SK-N-SH (cell line): ENCODE measurements around the gene PPP2R1A. TPM values are rescaled to one million over a fixed set of nuclear protein-coding genes. Genes with fewer than 3 reads are reported as not detected.
A peak's percentile ranks its signal among the peaks of the same experiment; 100 is the strongest.

ENCODE experiments used
- CTCF ChIA-PET: fragments of 300-600, 350-600 bp; formaldehyde crosslinking; extraction: SDS; loops from one replicate; lab custom pipeline; 2021; lab: Yijun Ruan, JAX
- POLR2A ChIA-PET: fragments of 350-600 bp; sonication (Branson Sonifier 250); formaldehyde crosslinking; extraction: SDS; loops from one replicate; lab custom pipeline; 2020; ENCODE audit warnings: antibody characterized with exemption, inconsistent platforms; lab: Yijun Ruan, JAX
- DNase-seq: peaks from one replicate; pipeline ENCODE4 v3.0.0; 2012
- H2AFZ ChIP-seq: fragments of 200-600 bp; sonication (generic); 2 replicates; pipeline ENCODE4 v1.8.1; 2016; ENCODE audit warnings: antibody characterized with exemption, mild to moderate bottlenecking, low read depth
- H3F3A ChIP-seq: fragments of 200-600 bp; sonication (generic); replicated peaks from 2 replicates; pipeline ENCODE3; 2016; ENCODE audit warnings: antibody characterized with exemption, mild to moderate bottlenecking; ENCODE audit not compliant: insufficient read depth
- H3K27ac ChIP-seq, 2 experiments: fragments of 200-500 bp in 1 of 2; fragments of 200-600 bp in 1 of 2; sonication (Bioruptor generic) in 1 of 2; sonication (generic), shearing (Covaris generic) in 1 of 2; 2 replicates each; pipeline versions ENCODE4 v1.5.1 to v1.6.1; 2014 to 2016; ENCODE audit warnings: low read depth in 2 of 2, inconsistent platforms in 1 of 2, low read length in 1 of 2, mild to moderate bottlenecking in 1 of 2, mixed read lengths in 1 of 2
- H3K27me3 ChIP-seq: fragments of 200-600 bp; sonication (generic), shearing (Covaris generic); 2 replicates; pipeline ENCODE4 v1.6.1; 2016; ENCODE audit warnings: mixed run types; ENCODE audit not compliant: insufficient read depth
- H3K36me3 ChIP-seq, 2 experiments: fragments of 200-500 bp in 1 of 2; fragments of 200-600 bp in 1 of 2; sonication (Bioruptor generic) in 1 of 2; sonication (generic) in 1 of 2; replicated peaks in 1 of 2; 2 replicates each; pipeline versions ENCODE3 to v1.5.1; 2014 to 2016; ENCODE audit warnings: low read length in 1 of 2, mild to moderate bottlenecking in 1 of 2; ENCODE audit not compliant: insufficient read depth in 2 of 2, control insufficient read depth in 1 of 2
- H3K4me1 ChIP-seq, 2 experiments: fragments of 200-500 bp in 1 of 2; fragments of 200-600 bp in 1 of 2; sonication (Bioruptor generic) in 1 of 2; sonication (generic), shearing (Covaris generic) in 1 of 2; 2 replicates each; pipeline versions ENCODE4 v1.5.1 to v1.6.1; 2014 to 2016; ENCODE audit warnings: low read depth in 1 of 2, low read length in 1 of 2, mixed run types in 1 of 2; ENCODE audit not compliant: insufficient read depth in 2 of 2, control insufficient read depth in 1 of 2
- H3K4me2 ChIP-seq: fragments of 200-600 bp; sonication (generic), shearing (Covaris generic); 2 replicates; pipeline ENCODE4 v1.6.1; 2017; ENCODE audit warnings: mixed run types
- H3K4me3 ChIP-seq, 2 experiments: fragments of 200-500 bp in 1 of 2; fragments of 200-600 bp in 1 of 2; sonication (Bioruptor generic) in 1 of 2; sonication (generic), shearing (Covaris generic) in 1 of 2; 2 replicates each; pipeline versions ENCODE4 v1.5.1 to v1.8.1; 2014 to 2016; ENCODE audit warnings: low read depth in 2 of 2, inconsistent platforms in 1 of 2, low read length in 1 of 2, mild to moderate bottlenecking in 1 of 2, mixed read lengths in 1 of 2, moderate library complexity in 1 of 2
- H3K79me2 ChIP-seq: fragments of 200-600 bp; sonication (generic); 2 replicates; pipeline ENCODE4 v1.8.1; 2017; ENCODE audit warnings: mild to moderate bottlenecking; ENCODE audit not compliant: insufficient read depth
- H3K9ac ChIP-seq: fragments of 200-600 bp; sonication (generic); 2 replicates; pipeline ENCODE4 v1.6.1; 2017; ENCODE audit warnings: mixed run types
- H3K9me2 ChIP-seq: fragments of 200-600 bp; sonication (generic); 2 replicates; pipeline ENCODE4 v1.6.1; 2017; ENCODE audit warnings: mixed run types
- H3K9me3 ChIP-seq: fragments of 200-600 bp; sonication (generic); 2 replicates; pipeline ENCODE4 v1.6.1; 2017; ENCODE audit warnings: mixed run types, mild to moderate bottlenecking, moderate library complexity
- H4K20me1 ChIP-seq: fragments of 200-600 bp; sonication (generic); 2 replicates; pipeline ENCODE4 v1.6.1; 2017; ENCODE audit warnings: mild to moderate bottlenecking, mixed run types; ENCODE audit not compliant: insufficient read depth
- EZH2phosphoT487 ChIP-seq: fragments of 200-600 bp; sonication (generic); IDR thresholded peaks from 2 replicates; pipeline ENCODE4 v1.6.1; 2017; ENCODE audit warnings: low read depth, mixed run types, mild to moderate bottlenecking, antibody characterized with exemption, moderate library complexity, borderline replicate concordance
- FOXJ3 ChIP-seq: sonication (generic); formaldehyde crosslinking; IDR thresholded peaks from 2 replicates; pipeline ENCODE4 v1.5.1; 2020; ENCODE audit warnings: mild to moderate bottlenecking, missing genetic modification reagents
- GATA2 ChIP-seq: sonication (generic); formaldehyde crosslinking; IDR thresholded peaks from 2 replicates; pipeline ENCODE4 v1.5.0; 2020; ENCODE audit warnings: mild to moderate bottlenecking, missing genetic modification reagents
- MAX ChIP-seq: IDR thresholded peaks from 2 replicates; pipeline ENCODE4 v1.4.0; 2012; ENCODE audit warnings: low read depth
- POLR2AphosphoS5 ChIP-seq: IDR thresholded peaks from 2 replicates; pipeline ENCODE4 v1.6.1; 2012; ENCODE audit warnings: low read depth, low read length
- SMC3 ChIP-seq: IDR thresholded peaks from 2 replicates; pipeline ENCODE4 v1.6.1; 2012; ENCODE audit warnings: low read depth, low read length, improper control_type of control experiment
- TCF12 ChIP-seq: IDR thresholded peaks from 2 replicates; pipeline ENCODE4 v1.4.0; 2012
- TEAD4 ChIP-seq: IDR thresholded peaks from 2 replicates; pipeline ENCODE4 v1.4.0; 2012; ENCODE audit warnings: mild to moderate bottlenecking, borderline replicate concordance; ENCODE audit not compliant: insufficient read depth
- ZBTB33 ChIP-seq: IDR thresholded peaks from 2 replicates; pipeline ENCODE4 v1.4.0; 2012; ENCODE audit warnings: low read depth, borderline replicate concordance
- WGBS: methylation state at CpG from one replicate; pipeline ENCODE4 v1.1.6; 2017; ENCODE audit warnings: low lambda C conversion rate; 5-methylcytosine and 5-hydroxymethylcytosine counted together
- polyA plus RNA-seq, 3 experiments: library from polyadenylated mRNA; depleted of rRNA; stranded (reverse); fragments of >200 nt; gene quantifications; 2 replicates each; pipeline ENCODE4 v1.2.3, GENCODE V29; 2012
- TF ChIP-seq, protein P1 (sequence below): fragments of 150-350 bp; IDR thresholded peaks from 2 replicates; pipeline ENCODE4 v1.6.1; 2016; ENCODE audit warnings: mild to moderate bottlenecking, low read depth, low read length
- TF ChIP-seq, protein P2 (sequence below): IDR thresholded peaks from 2 replicates; pipeline ENCODE4; 2012

PPP2R1A gene
- polyA plus RNA-seq, 1 of the 3 experiments (the other 2 are of a cell fraction): 163 TPM

DNA sequence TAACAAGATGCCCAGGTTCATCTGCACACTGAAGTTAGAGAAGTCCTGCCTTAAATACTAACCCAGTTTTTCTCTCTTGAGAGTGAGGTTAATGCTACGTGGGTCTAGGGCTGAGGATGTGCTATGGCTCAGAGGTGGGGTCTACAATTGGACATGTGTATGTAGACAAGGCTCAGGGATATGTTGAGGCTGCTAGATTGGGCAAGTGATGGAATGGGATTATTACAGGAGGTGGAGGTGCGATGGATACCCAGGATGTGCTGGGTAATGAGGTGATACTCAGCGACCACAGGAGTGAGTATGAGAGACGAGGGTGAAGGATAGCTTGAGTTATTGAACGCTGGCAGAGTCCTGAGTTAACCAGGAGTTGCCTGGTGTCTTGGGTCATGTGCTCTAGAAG, 38.1 kb downstream of the PPP2R1A start:
- Histone ChIP-seq H3K4me3 (no peak overlapping the region), H2AFZ (no peak overlapping the region), H3K4me1 (no peaks in the 10 kb centered on the region; a peak in 1 of 4 replicates), H4K20me1 (no peaks in the 10 kb centered on the region), H3K36me3 (peaks cover 47 to 49% of the 10 kb centered on the region in 2 experiments), H3K9me3 (no peaks in the 10 kb centered on the region), H3K9ac (no peak overlapping the region), H3K79me2 (no peaks in the 10 kb centered on the region), H3K9me2 (no peaks in the 10 kb centered on the region), H3K4me2 (no peak overlapping the region), H3F3A (peaks cover 15% of the 10 kb centered on the region), H3K27me3 (no peaks in the 10 kb centered on the region), H3K27ac (no peak overlapping the region)
- 95% methylated on average over 5 of the region's 5 CpGs for WGBS
- TF ChIP-seq POLR2AphosphoS5: peak; percentile 12; the same call in 1 of the 2 replicates
- TF ChIP-seq TEAD4: no peak
- TF ChIP-seq ZBTB33: no peak
- TF ChIP-seq, protein P1, sequence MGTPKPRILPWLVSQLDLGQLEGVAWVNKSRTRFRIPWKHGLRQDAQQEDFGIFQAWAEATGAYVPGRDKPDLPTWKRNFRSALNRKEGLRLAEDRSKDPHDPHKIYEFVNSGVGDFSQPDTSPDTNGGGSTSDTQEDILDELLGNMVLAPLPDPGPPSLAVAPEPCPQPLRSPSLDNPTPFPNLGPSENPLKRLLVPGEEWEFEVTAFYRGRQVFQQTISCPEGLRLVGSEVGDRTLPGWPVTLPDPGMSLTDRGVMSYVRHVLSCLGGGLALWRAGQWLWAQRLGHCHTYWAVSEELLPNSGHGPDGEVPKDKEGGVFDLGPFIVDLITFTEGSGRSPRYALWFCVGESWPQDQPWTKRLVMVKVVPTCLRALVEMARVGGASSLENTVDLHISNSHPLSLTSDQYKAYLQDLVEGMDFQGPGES: no peak
- ChIA-PET POLR2A (interaction anchor here (0.9 kb wide), 1 partner anchor 28 kb away, joined by 3 read pairs; no protein-coding TSS in a partner anchor), CTCF (interaction anchor here (1.0 kb wide), 1 partner anchor 10 kb away, joined by 4 read pairs; no protein-coding TSS in a partner anchor)
- no peak for DNase-seq

DNA sequence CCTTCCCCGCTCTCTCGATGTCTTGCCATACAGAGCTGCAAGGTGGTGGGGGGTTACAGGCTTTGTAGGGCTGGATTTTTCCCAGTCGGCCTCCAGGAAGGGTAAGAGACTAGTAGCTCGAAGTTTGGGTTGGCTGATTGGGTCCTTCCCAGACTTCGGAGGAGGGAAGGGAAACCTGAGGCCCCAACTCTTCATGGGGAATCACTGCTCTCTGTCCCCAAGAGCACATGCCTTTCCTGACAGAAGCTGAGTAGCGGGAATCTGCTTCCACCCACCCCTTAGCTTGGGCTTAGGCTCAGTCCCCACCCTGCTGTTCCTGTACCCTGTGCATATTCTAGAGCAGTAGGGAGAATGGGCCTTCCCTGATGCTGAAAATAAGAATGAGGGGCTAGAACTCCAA, 39.7 kb downstream of the PPP2R1A start:
- Histone ChIP-seq H4K20me1 (no peaks in the 10 kb centered on the region), H2AFZ (no peak overlapping the region), H3K9ac (no peak overlapping the region), H3K9me2 (no peaks in the 10 kb centered on the region), H3K79me2 (no peaks in the 10 kb centered on the region), H3K9me3 (no peaks in the 10 kb centered on the region), H3K4me3 (no peak overlapping the region), H3K4me2 (no peak overlapping the region), H3F3A (peaks cover 17% of the 10 kb centered on the region), H3K27me3 (no peaks in the 10 kb centered on the region), H3K36me3 (peaks cover 35 to 41% of the 10 kb centered on the region in 2 experiments), H3K4me1 (no peaks in the 10 kb centered on the region; a peak in 1 of 4 replicates), H3K27ac (no peak overlapping the region)
- no peak for TF ChIP-seq POLR2AphosphoS5
- no peak for TF ChIP-seq TEAD4
- TF ChIP-seq, protein P2, sequence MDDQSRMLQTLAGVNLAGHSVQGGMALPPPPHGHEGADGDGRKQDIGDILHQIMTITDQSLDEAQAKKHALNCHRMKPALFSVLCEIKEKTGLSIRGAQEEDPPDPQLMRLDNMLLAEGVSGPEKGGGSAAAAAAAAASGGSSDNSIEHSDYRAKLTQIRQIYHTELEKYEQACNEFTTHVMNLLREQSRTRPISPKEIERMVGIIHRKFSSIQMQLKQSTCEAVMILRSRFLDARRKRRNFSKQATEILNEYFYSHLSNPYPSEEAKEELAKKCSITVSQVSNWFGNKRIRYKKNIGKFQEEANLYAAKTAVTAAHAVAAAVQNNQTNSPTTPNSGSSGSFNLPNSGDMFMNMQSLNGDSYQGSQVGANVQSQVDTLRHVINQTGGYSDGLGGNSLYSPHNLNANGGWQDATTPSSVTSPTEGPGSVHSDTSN: no peak
- TF ChIP-seq SMC3: no peak
- TF ChIP-seq EZH2phosphoT487: no peak
- TF ChIP-seq FOXJ3 (CRISPR knock-in tag): no peak
- no peak for TF ChIP-seq TCF12
- TF ChIP-seq GATA2 (CRISPR knock-in tag): no peak
- TF ChIP-seq MAX: no peak
- TF ChIP-seq, protein P1: no peak
- WGBS: 83% methylated on average over 5 of the region's 6 CpGs
- no peak for DNase-seq
- ChIA-PET POLR2A (interaction anchor here (0.6 to 0.8 kb wide), 2 partner anchors 40 to 1887 kb away, joined by 3 to 4 read pairs; partner anchors contain the start of gene PPP2R1A), CTCF (interaction anchor here (0.9 to 1.3 kb wide), 3 partner anchors 8 to 27 kb away, joined by 4 to 6 read pairs (median 4); no protein-coding TSS in a partner anchor)
